Measurements from ENCODE around the gene FLVCR1.

FLVCR1 gene

DNA sequence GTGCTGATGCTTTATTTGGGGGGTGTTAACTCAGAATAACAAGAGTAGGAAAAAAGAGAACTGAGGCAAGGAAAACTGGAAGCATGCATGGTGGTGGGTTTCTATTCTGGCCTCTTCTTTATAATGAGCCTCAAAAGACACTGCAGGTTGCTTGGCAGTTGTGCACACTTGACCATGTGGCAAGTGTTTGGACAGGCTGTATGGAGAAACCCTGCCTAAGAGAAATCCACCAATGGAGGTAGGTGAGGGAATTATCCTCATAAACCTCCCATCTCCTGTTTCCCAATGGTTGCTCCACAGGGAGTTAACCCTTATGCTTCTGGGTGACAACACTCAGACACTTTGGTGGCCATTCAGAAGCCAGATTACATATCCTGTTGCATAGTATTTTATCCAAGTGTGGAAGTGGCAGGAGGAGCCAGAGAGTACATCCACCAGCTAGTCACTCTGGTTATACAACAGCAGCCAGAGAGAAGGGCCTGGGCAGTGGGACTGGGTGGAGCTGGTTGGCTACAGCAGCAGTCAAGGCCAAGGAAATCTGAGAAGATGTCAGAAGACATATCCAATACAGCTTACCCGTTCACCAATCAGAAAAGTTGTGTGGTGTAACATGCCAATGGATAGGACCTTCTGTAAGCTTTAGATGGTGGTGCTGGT, 75.9 kb downstream of the FLVCR1 start:
- TF ChIP-seq SIN3A (IDR thresholded peaks at IDR 0.05; ENCODE audit: borderline replicate concordance, insufficient read depth, low read length) (no peak), FOXP2 (optimal IDR thresholded peaks at IDR 0.05; ENCODE audit: borderline replicate concordance, extremely low read depth, extremely low read length, insufficient read depth) (no peak), POLR2AphosphoS5 (IDR thresholded peaks at IDR 0.05; ENCODE audit: low read depth, low read length) (no peak), TAF1 (IDR thresholded peaks at IDR 0.05; ENCODE audit: borderline replicate concordance, insufficient read depth, low read length) (no peak)
- TF ChIP-seq, protein P1, sequence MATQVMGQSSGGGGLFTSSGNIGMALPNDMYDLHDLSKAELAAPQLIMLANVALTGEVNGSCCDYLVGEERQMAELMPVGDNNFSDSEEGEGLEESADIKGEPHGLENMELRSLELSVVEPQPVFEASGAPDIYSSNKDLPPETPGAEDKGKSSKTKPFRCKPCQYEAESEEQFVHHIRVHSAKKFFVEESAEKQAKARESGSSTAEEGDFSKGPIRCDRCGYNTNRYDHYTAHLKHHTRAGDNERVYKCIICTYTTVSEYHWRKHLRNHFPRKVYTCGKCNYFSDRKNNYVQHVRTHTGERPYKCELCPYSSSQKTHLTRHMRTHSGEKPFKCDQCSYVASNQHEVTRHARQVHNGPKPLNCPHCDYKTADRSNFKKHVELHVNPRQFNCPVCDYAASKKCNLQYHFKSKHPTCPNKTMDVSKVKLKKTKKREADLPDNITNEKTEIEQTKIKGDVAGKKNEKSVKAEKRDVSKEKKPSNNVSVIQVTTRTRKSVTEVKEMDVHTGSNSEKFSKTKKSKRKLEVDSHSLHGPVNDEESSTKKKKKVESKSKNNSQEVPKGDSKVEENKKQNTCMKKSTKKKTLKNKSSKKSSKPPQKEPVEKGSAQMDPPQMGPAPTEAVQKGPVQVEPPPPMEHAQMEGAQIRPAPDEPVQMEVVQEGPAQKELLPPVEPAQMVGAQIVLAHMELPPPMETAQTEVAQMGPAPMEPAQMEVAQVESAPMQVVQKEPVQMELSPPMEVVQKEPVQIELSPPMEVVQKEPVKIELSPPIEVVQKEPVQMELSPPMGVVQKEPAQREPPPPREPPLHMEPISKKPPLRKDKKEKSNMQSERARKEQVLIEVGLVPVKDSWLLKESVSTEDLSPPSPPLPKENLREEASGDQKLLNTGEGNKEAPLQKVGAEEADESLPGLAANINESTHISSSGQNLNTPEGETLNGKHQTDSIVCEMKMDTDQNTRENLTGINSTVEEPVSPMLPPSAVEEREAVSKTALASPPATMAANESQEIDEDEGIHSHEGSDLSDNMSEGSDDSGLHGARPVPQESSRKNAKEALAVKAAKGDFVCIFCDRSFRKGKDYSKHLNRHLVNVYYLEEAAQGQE (IDR thresholded peaks at IDR 0.05; ENCODE audit: insufficient read depth in 1 of 2, low read depth in 2 of 2, low read length in 2 of 2), result no peak

DNA sequence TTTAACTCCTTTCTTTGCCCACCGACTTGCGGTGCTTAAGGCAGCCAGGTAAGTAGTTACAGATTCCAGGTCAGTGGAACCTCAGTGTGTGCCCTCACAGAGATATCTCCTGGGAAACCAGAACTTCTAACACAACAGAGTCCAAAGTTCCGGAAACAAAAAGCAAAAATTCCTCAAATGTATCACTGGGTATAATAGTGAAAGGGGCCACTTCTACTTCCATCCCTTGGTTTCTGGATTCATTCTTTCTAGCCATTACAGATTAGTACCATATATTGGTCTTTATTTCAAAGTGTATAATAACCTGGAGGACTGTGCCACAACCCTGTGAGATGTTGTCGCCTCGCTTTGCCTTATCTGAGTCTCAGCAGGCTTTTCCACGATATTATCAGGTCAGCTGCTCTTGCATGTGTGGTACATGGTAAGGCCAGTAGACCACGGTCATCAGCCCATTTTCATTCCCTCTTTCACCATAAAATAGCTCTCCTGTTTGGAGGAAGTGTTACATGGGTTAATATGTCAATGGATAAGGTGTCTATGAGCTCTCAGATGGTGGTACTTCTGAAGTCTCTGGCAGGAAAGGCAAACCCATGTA, 77.4 kb downstream of the FLVCR1 start:
- TF ChIP-seq POLR2AphosphoS5 (IDR thresholded peaks at IDR 0.05; ENCODE audit: low read depth, low read length) (no peak), SIN3A (IDR thresholded peaks at IDR 0.05; ENCODE audit: borderline replicate concordance, insufficient read depth, low read length) (no peak), TAF1 (IDR thresholded peaks at IDR 0.05; ENCODE audit: borderline replicate concordance, insufficient read depth, low read length) (no peak), FOXP2 (optimal IDR thresholded peaks at IDR 0.05; ENCODE audit: borderline replicate concordance, extremely low read depth, extremely low read length, insufficient read depth) (no peak)
- TF ChIP-seq, protein P1 (IDR thresholded peaks at IDR 0.05; ENCODE audit: insufficient read depth in 1 of 2, low read depth in 2 of 2, low read length in 2 of 2), result no peak

DNA sequence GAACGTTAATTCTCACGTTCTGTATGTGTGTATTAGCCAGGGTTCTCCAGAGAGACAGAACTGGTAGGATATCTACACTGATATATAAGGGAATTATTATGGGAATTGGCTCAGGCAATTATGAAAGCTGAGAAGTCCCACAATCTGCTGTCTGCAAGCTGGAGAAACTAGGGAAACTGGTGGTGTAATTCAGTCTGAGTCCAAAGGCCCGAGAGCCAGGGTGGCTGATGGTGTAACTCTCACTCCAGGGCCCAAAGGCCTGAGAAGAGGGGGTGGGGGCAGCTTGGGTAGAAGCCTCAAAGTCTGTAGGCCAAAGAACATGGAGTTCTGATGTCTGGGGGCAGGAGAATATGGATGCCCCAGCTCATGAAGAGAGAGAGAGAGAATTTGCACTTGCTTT, 79.0 kb downstream of the FLVCR1 start:
- TF ChIP-seq TAF1 (IDR thresholded peaks at IDR 0.05; ENCODE audit: borderline replicate concordance, insufficient read depth, low read length) (no peak), POLR2AphosphoS5 (IDR thresholded peaks at IDR 0.05; ENCODE audit: low read depth, low read length) (no peak), SIN3A (IDR thresholded peaks at IDR 0.05; ENCODE audit: borderline replicate concordance, insufficient read depth, low read length) (no peak), FOXP2 (optimal IDR thresholded peaks at IDR 0.05; ENCODE audit: borderline replicate concordance, extremely low read depth, extremely low read length, insufficient read depth) (no peak)
- TF ChIP-seq, protein P1 (IDR thresholded peaks at IDR 0.05; ENCODE audit: insufficient read depth in 1 of 2, low read depth in 2 of 2, low read length in 2 of 2), result no peak

DNA sequence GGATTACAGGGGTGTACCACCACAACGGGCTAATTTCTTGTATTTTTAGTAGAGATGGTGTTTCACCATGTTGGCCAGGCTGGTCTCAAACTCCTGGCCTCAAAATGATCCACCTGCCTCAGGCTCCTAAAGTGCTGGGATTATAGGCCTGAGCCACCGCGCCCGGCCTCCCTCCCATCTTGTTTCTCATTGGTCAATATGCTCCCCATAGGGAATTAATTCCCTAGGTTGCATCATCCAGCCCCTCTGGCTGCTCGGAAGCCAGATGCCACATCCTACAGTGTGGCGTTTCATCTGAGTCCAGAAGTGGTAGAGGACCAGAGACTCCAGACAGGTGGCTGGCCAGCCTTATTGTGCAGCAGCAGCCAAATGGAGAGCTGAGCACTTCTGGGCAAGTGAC, 80.8 kb downstream of the FLVCR1 start:
- TF ChIP-seq FOXP2 (optimal IDR thresholded peaks at IDR 0.05; ENCODE audit: borderline replicate concordance, extremely low read depth, extremely low read length, insufficient read depth), result no peak
- no peak for TF ChIP-seq SIN3A (IDR thresholded peaks at IDR 0.05; ENCODE audit: borderline replicate concordance, insufficient read depth, low read length)
- TF ChIP-seq TAF1 (IDR thresholded peaks at IDR 0.05; ENCODE audit: borderline replicate concordance, insufficient read depth, low read length), result no peak
- no peak for TF ChIP-seq POLR2AphosphoS5 (IDR thresholded peaks at IDR 0.05; ENCODE audit: low read depth, low read length)
- TF ChIP-seq, protein P1 (IDR thresholded peaks at IDR 0.05; ENCODE audit: insufficient read depth in 1 of 2, low read depth in 2 of 2, low read length in 2 of 2), result no peak
